Keratinocyte (primary cell): ENCODE data around the gene C10orf95. TPM values are rescaled to one million over a fixed set of nuclear protein-coding genes. Genes with fewer than 3 reads are reported as not detected.

Experiments
- DNase-seq: peaks from one replicate; pipeline ENCODE4 v3.0.0-alpha.2; 2011; ENCODE audit warnings: low read depth, missing footprints, low spot score
- FAIRE-seq: peaks from 2 replicates; lab custom pipeline; 2011; peaks lifted over from hg19 to GRCh38; lab: Jason Lieb, UNC
- H2AFZ ChIP-seq: 2 replicates; pipeline ENCODE4 v1.6.0; 2012; ENCODE audit warnings: low read length, control low read depth, inconsistent platforms; ENCODE audit not compliant: control insufficient read depth
- H3K27ac ChIP-seq: 2 replicates; pipeline ENCODE4 v1.5.1; 2011; ENCODE audit warnings: low read length; ENCODE audit not compliant: control insufficient read depth, insufficient read depth
- H3K27me3 ChIP-seq: 3 replicates; pipeline ENCODE4 v1.6.0; 2011; ENCODE audit warnings: low read length; ENCODE audit not compliant: control insufficient read depth, insufficient read depth; ENCODE audit errors: extremely low read depth
- H3K36me3 ChIP-seq, 2 experiments: 2 replicates in 1 of 2; 3 replicates in 1 of 2; pipeline ENCODE4 v1.5.1; 2011; ENCODE audit warnings: low read length in 2 of 2, mild to moderate bottlenecking in 1 of 2; ENCODE audit not compliant: control insufficient read depth in 2 of 2, insufficient read depth in 2 of 2; ENCODE audit errors: extremely low read depth in 1 of 2
- H3K4me1 ChIP-seq: 3 replicates; pipeline ENCODE4 v1.5.1; 2011; ENCODE audit warnings: low read length; ENCODE audit not compliant: control insufficient read depth, insufficient read depth; ENCODE audit errors: extremely low read depth
- H3K4me2 ChIP-seq: 3 replicates; pipeline ENCODE4 v1.6.0; 2011; ENCODE audit warnings: low read depth, low read length; ENCODE audit not compliant: control insufficient read depth, insufficient read depth; ENCODE audit errors: extremely low read depth
- H3K4me3 ChIP-seq, 3 experiments: fragments of 200-600 bp in 1 of 3; sonication (generic) in 1 of 3; 2 replicates in 2 of 3; 3 replicates in 1 of 3; pipeline ENCODE4 v1.5.1; 2011 to 2016; ENCODE audit warnings: low read length in 3 of 3, mild to moderate bottlenecking in 3 of 3, control low read depth in 2 of 3, inconsistent platforms in 1 of 3, low read depth in 1 of 3, mixed read lengths in 1 of 3, mixed run types in 1 of 3, moderate library complexity in 1 of 3; ENCODE audit not compliant: control insufficient read depth in 2 of 3, insufficient read depth in 2 of 3; ENCODE audit errors: extremely low read depth in 1 of 3
- H3K79me2 ChIP-seq: 2 replicates; pipeline ENCODE4 v1.6.0; 2012; ENCODE audit warnings: low read length; ENCODE audit not compliant: control insufficient read depth, insufficient read depth
- H3K9ac ChIP-seq: 3 replicates; pipeline ENCODE4 v1.6.0; 2011; ENCODE audit warnings: low read length; ENCODE audit not compliant: control insufficient read depth, insufficient read depth; ENCODE audit errors: extremely low read depth
- H3K9me1 ChIP-seq: 3 replicates; pipeline ENCODE4 v1.6.0; 2011; ENCODE audit warnings: low read length; ENCODE audit not compliant: control insufficient read depth, insufficient read depth; ENCODE audit errors: extremely low read depth
- H3K9me3 ChIP-seq: 2 replicates; pipeline ENCODE4 v1.5.1; 2012; ENCODE audit warnings: low read depth, low read length; ENCODE audit not compliant: control insufficient read depth
- H4K20me1 ChIP-seq: 3 replicates; pipeline ENCODE4 v1.6.0; 2011; ENCODE audit warnings: low read length; ENCODE audit not compliant: control insufficient read depth, insufficient read depth; ENCODE audit errors: extremely low read depth
- EZH2 ChIP-seq: IDR thresholded peaks from one replicate; pipeline ENCODE4 v1.6.1; 2012; ENCODE audit warnings: inconsistent platforms, mild to moderate bottlenecking, low read length, moderate library complexity
- dilution Hi-C: fragments of 300-500 bp; cut with MboI; formaldehyde crosslinking; loops from one replicate; pipeline ENCODE4 v1.7.0; 2020; ENCODE audit warnings: low sequenced_read_pairs; ENCODE audit not compliant: extremely low pct_ligation_motif_present
- polyA plus RNA-seq, 5 experiments: library from polyadenylated mRNA; depleted of rRNA in 3 of 5; stranded (reverse) in 3 of 5; stranded (forward) in 1 of 5; unstranded in 1 of 5; fragments of >200 nt; gene quantifications; 1 replicate in 1 of 5; 2 replicates in 3 of 5; 3 replicates in 1 of 5; pipeline versions ENCODE4 v1.2.1 to v1.2.3, GENCODE V29; 2011 to 2012; ENCODE audit warnings: missing spikeins in 2 of 5, low read depth in 1 of 5, low replicate concordance in 1 of 5
- TF ChIP-seq, protein P1 (sequence below), 3 experiments: IDR thresholded peaks in 1 of 3; conservative IDR thresholded peaks in 1 of 3; optimal IDR thresholded peaks in 1 of 3; 2 replicates in 2 of 3; 3 replicates in 1 of 3; pipeline versions ENCODE3 to v1.5.1; 2011; ENCODE audit warnings: low read length in 3 of 3, mild to moderate bottlenecking in 3 of 3, moderate library complexity in 2 of 3, control low read depth in 1 of 3, inconsistent platforms in 1 of 3; ENCODE audit not compliant: insufficient read depth in 2 of 3; ENCODE audit errors: extremely low read depth in 1 of 3

C10orf95 gene
- polyA plus RNA-seq, 1 donor (not counting 4 experiments of a cell fraction or from before 2014, with no cell fraction given), result 0.63 TPM

DNA sequence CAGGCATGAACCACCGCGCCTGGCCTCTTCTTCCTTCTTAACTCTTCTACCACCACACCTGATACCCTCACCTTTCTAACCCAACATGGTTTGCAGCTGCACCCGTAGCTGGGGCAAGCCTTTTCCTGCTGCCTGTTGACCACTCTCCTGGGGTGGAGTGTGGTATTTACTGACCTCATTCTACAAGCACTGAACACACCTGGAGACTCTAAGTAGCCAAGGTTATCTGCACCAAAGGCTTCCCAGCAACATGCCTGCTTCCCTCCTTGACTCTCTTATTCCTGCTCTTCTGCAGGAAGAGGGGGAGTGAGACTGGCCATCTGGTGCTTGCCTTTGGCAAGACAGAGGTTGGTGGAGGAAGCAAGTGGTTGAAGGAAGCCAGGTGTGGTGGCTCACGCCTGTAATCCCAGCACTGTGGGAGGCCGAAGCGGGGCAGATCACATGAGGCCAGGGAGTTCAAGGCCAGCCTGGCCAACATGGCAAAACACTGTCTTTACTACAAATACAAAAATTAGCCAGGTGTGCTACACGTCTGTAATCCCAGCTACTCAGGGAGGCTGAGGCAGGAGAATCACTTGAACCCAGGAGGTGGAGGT, 41.1 kb upstream of the C10orf95 start:
- H3K9me3 ChIP-seq, result no peaks in the 10 kb centered on the region
- peaks cover 29% of the 10 kb centered on the region for H4K20me1 ChIP-seq
- H3K27me3 ChIP-seq, result no peaks in the 10 kb centered on the region
- FAIRE-seq (no peak), DNase-seq (no peak)
- H3K36me3 ChIP-seq, result peaks cover 13 to 22% of the 10 kb centered on the region in 2 experiments
- no peak overlapping the region for H3K9ac ChIP-seq
- dilution Hi-C loops, result no loop called here
- TF ChIP-seq EZH2, result no peak
- TF ChIP-seq, protein P1, sequence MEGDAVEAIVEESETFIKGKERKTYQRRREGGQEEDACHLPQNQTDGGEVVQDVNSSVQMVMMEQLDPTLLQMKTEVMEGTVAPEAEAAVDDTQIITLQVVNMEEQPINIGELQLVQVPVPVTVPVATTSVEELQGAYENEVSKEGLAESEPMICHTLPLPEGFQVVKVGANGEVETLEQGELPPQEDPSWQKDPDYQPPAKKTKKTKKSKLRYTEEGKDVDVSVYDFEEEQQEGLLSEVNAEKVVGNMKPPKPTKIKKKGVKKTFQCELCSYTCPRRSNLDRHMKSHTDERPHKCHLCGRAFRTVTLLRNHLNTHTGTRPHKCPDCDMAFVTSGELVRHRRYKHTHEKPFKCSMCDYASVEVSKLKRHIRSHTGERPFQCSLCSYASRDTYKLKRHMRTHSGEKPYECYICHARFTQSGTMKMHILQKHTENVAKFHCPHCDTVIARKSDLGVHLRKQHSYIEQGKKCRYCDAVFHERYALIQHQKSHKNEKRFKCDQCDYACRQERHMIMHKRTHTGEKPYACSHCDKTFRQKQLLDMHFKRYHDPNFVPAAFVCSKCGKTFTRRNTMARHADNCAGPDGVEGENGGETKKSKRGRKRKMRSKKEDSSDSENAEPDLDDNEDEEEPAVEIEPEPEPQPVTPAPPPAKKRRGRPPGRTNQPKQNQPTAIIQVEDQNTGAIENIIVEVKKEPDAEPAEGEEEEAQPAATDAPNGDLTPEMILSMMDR (optimal IDR thresholded peaks at IDR 0.05 in 1 of 3, IDR thresholded peaks at IDR 0.05 in 1 of 3, conservative IDR thresholded peaks at IDR 0.05 in 1 of 3; ENCODE audit: extremely low read depth in 1 of 3, insufficient read depth in 2 of 3, low read length in 3 of 3), result no peak
- peaks cover 18% of the 10 kb centered on the region for H3K4me1 ChIP-seq
- peak overlapping the region; percentile 72 for H3K27ac ChIP-seq
- no peak overlapping the region for H2AFZ ChIP-seq
- peaks cover 76% of the 10 kb centered on the region for H3K79me2 ChIP-seq
- H3K4me3 ChIP-seq, result no peak overlapping the region
- H3K4me2 ChIP-seq, result no peak overlapping the region
- peaks cover 7% of the 10 kb centered on the region for H3K9me1 ChIP-seq

DNA sequence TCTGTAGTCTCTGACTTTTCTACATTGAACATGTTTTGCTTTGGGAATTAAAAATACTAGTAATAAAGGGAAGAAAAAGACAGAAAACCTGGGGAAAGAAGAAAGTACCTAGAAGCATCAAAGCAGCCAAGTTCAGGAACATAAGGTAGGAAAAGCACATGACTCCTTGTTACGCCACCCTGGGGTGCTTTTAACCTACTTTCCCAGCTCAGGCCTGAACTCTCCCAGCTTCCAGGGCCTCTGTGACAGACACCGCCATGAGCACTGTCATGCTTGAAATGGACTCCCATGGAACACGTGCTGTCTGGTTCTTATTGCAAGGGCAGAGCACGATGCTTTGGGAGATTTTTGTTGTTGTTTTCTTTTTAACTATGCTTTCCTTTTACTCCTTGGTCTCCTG, 39.8 kb upstream of the C10orf95 start:
- Histone ChIP-seq H3K4me1 (peaks cover 18% of the 10 kb centered on the region), H3K9ac (no peak overlapping the region), H3K9me1 (peaks cover 7% of the 10 kb centered on the region), H4K20me1 (peaks cover 24% of the 10 kb centered on the region), H3K36me3 (peaks cover 13 to 27% of the 10 kb centered on the region in 2 experiments), H3K79me2 (peaks cover 63% of the 10 kb centered on the region), H3K4me2 (no peak overlapping the region), H3K27ac (no peak overlapping the region), H3K9me3 (no peaks in the 10 kb centered on the region), H3K27me3 (no peaks in the 10 kb centered on the region), H3K4me3 (no peak overlapping the region), H2AFZ (no peak overlapping the region)
- dilution Hi-C loops, result no loop called here
- TF ChIP-seq, protein P1 (optimal IDR thresholded peaks at IDR 0.05 in 1 of 3, IDR thresholded peaks at IDR 0.05 in 1 of 3, conservative IDR thresholded peaks at IDR 0.05 in 1 of 3; ENCODE audit: extremely low read depth in 1 of 3, insufficient read depth in 2 of 3, low read length in 3 of 3), result no peak
- no peak for TF ChIP-seq EZH2
- FAIRE-seq, result no peak
- no peak for DNase-seq
